Endothelial cell of umbilical vein (primary cell): Measurements from ENCODE around the gene LYSMD2. TPM values are rescaled to one million over a fixed set of nuclear protein-coding genes. Genes with fewer than 3 reads are reported as not detected.

Experiments used
- BruUV-seq: library from RNA; stranded (reverse); fragments of 400-500 nt; replicated peaks from 2 replicates; lab custom pipeline; 2021; lab: Mats Ljungman, UMichigan
- CTCF ChIA-PET: fragments of 300-600, 350-600 bp; sonication (Branson Sonifier 250); formaldehyde crosslinking; loops from one replicate; lab custom pipeline; 2021; ENCODE audit warnings: antibody characterized with exemption, inconsistent platforms; lab: Charles Lee
- POLR2A ChIA-PET: fragments of 300-600, 350-600 bp; sonication (Branson Sonifier 250); formaldehyde crosslinking; loops from one replicate; lab custom pipeline; 2021; ENCODE audit warnings: antibody characterized with exemption, inconsistent platforms; lab: Charles Lee
- DNase-seq: peaks from one replicate; pipeline ENCODE4 v3.0.0-alpha.2; 2011; ENCODE audit warnings: low read depth, low spot score
- FAIRE-seq: peaks from 2 replicates; lab custom pipeline; 2011; peaks lifted over from hg19 to GRCh38; lab: Jason Lieb, UNC
- H2AFZ ChIP-seq: 2 replicates; pipeline ENCODE4 v1.6.0; 2012; ENCODE audit warnings: low read depth, low read length, control low read depth, inconsistent platforms
- H3K27ac ChIP-seq: 2 replicates; pipeline ENCODE4 v1.5.1; 2011; ENCODE audit warnings: low read depth, mild to moderate bottlenecking, control low read depth, low read length, moderate library complexity; ENCODE audit not compliant: insufficient read depth
- H3K27me3 ChIP-seq, 2 experiments: 2 replicates each; pipeline versions ENCODE4 v1.6.0 to v1.6.1; 2011; ENCODE audit warnings: low read length in 2 of 2, mixed read lengths in 1 of 2; ENCODE audit not compliant: control insufficient read depth in 2 of 2, insufficient read depth in 2 of 2
- H3K36me3 ChIP-seq, 2 experiments: 2 replicates in 1 of 2; 3 replicates in 1 of 2; pipeline ENCODE4 v1.5.1; 2011; ENCODE audit warnings: low read length in 2 of 2, mild to moderate bottlenecking in 1 of 2, moderate library complexity in 1 of 2; ENCODE audit not compliant: control insufficient read depth in 2 of 2, insufficient read depth in 2 of 2; ENCODE audit errors: extremely low read depth in 1 of 2
- H3K4me1 ChIP-seq: 3 replicates; pipeline ENCODE4 v1.5.1; 2011; ENCODE audit warnings: mild to moderate bottlenecking, low read length; ENCODE audit not compliant: control insufficient read depth, insufficient read depth; ENCODE audit errors: extremely low read depth
- H3K4me2 ChIP-seq: 2 replicates; pipeline ENCODE4 v1.6.1; 2011; ENCODE audit warnings: low read length, control low read depth, mixed read lengths; ENCODE audit not compliant: insufficient read depth
- H3K4me3 ChIP-seq, 3 experiments: fragments of 200-600 bp in 1 of 3; sonication (generic), shearing (Covaris generic) in 1 of 3; replicated peaks in 1 of 3; 2 replicates each; pipeline ENCODE4 v1.5.1; 2011 to 2016; ENCODE audit warnings: control low read depth in 3 of 3, low read length in 3 of 3, mild to moderate bottlenecking in 2 of 3, inconsistent platforms in 1 of 3, low read depth in 1 of 3, moderate library complexity in 1 of 3; ENCODE audit not compliant: insufficient read depth in 1 of 3
- H3K79me2 ChIP-seq: 2 replicates; pipeline ENCODE4 v1.6.0; 2012; ENCODE audit warnings: low read length, inconsistent platforms; ENCODE audit not compliant: control insufficient read depth, insufficient read depth
- H3K9ac ChIP-seq: replicated peaks from 2 replicates; pipeline ENCODE3; 2011; ENCODE audit warnings: low read length, control low read depth; ENCODE audit not compliant: insufficient read depth; ENCODE audit errors: extremely low read depth
- H3K9me1 ChIP-seq: replicated peaks from 3 replicates; pipeline ENCODE4 v1.6.0; 2011; ENCODE audit warnings: mild to moderate bottlenecking, low read length; ENCODE audit not compliant: control insufficient read depth, insufficient read depth; ENCODE audit errors: extremely low read depth
- H3K9me3 ChIP-seq: replicated peaks from 2 replicates; pipeline ENCODE4 v1.5.1; 2012; ENCODE audit warnings: low read length, inconsistent platforms; ENCODE audit not compliant: control insufficient read depth, insufficient read depth
- H4K20me1 ChIP-seq: replicated peaks from 2 replicates; pipeline ENCODE3; 2011; ENCODE audit warnings: mild to moderate bottlenecking, low read length; ENCODE audit not compliant: control insufficient read depth, insufficient read depth; ENCODE audit errors: extremely low read depth
- EZH2 ChIP-seq: IDR thresholded peaks from 2 replicates; pipeline ENCODE4 v1.6.1; 2012; ENCODE audit warnings: borderline replicate concordance, low read depth, mild to moderate bottlenecking, moderate library complexity, low read length, inconsistent platforms; ENCODE audit not compliant: severe bottlenecking
- FOS ChIP-seq: IDR thresholded peaks from 2 replicates; pipeline ENCODE4 v1.6.1; 2011; ENCODE audit warnings: mild to moderate bottlenecking, low read length, moderate library complexity, borderline replicate concordance; ENCODE audit not compliant: insufficient read depth
- GATA2 ChIP-seq: IDR thresholded peaks from 2 replicates; pipeline ENCODE4 v1.7.0; 2011; ENCODE audit warnings: low read depth, mild to moderate bottlenecking, moderate library complexity, mixed read lengths, low read length; ENCODE audit not compliant: insufficient read length, insufficient read depth
- JUN ChIP-seq: IDR thresholded peaks from 2 replicates; pipeline ENCODE4 v1.6.1; 2011; ENCODE audit warnings: borderline replicate concordance, low read depth; ENCODE audit not compliant: insufficient read length, insufficient read depth
- MAX ChIP-seq: IDR thresholded peaks from 2 replicates; pipeline ENCODE4 v1.6.1; 2011; ENCODE audit not compliant: insufficient read depth, insufficient read length
- MYC ChIP-seq: IDR thresholded peaks from one replicate; pipeline ENCODE4 v1.6.1; 2011; ENCODE audit warnings: mild to moderate bottlenecking, low read depth, low read length
- POLR2A ChIP-seq: IDR thresholded peaks from 2 replicates; pipeline ENCODE4 v1.6.1; 2012; ENCODE audit warnings: low read depth, mild to moderate bottlenecking, control low read depth, low read length
- POLR2AphosphoS5 ChIP-seq: IDR thresholded peaks from 2 replicates; pipeline ENCODE4 v1.6.1; 2012; ENCODE audit warnings: low read depth, mild to moderate bottlenecking, control low read depth, low read length, moderate library complexity; ENCODE audit not compliant: insufficient read depth
- dilution Hi-C: fragments of 300-500 bp; cut with MboI; formaldehyde crosslinking; loops from one replicate; pipeline ENCODE4 v1.15.0; 2019; ENCODE audit warnings: low sequenced_read_pairs; ENCODE audit not compliant: extremely low pct_ligation_motif_present
- intact Hi-C: fragments of 100-400 bp; cut with micrococcal nuclease; formaldehyde crosslinking; loops from one replicate; pipeline ENCODE4 v1.10.0; 2022
- polyA plus RNA-seq, 4 experiments: library from polyadenylated mRNA; depleted of rRNA in 3 of 4; stranded (reverse) in 3 of 4; unstranded in 1 of 4; fragments of >200 nt; gene quantifications; 2 replicates each; pipeline versions ENCODE4 v1.2.1 to v1.2.3, GENCODE V29; 2011 to 2012; ENCODE audit warnings: missing spikeins in 1 of 4
- total RNA-seq: library from RNA; stranded (reverse); gene quantifications from 2 replicates; pipeline ENCODE4 v1.2.3, GENCODE V29; 2021
- TF ChIP-seq, protein P1 (sequence below), 2 donors: IDR thresholded peaks; 1 replicate in 1 of 2; 2 replicates in 1 of 2; pipeline ENCODE4 v1.5.1; 2011; ENCODE audit warnings: low read length in 2 of 2, mild to moderate bottlenecking in 2 of 2, moderate library complexity in 2 of 2, control low read depth in 1 of 2, inconsistent platforms in 1 of 2, low read depth in 1 of 2; ENCODE audit not compliant: insufficient read depth in 1 of 2; ENCODE audit errors: extremely low read depth in 1 of 2

Gene LYSMD2
- total and polyA plus RNA-seq, 2 donors (not counting 3 experiments of a cell fraction or from before 2014, with no cell fraction given) = 6.2 to 8.0 TPM

GRCh38 chr15:51699373-51699772 lies 38.1 kb downstream of the LYSMD2 start:
- H3K79me2 ChIP-seq = no peaks in the 10 kb centered on the region
- TF ChIP-seq, protein P1, sequence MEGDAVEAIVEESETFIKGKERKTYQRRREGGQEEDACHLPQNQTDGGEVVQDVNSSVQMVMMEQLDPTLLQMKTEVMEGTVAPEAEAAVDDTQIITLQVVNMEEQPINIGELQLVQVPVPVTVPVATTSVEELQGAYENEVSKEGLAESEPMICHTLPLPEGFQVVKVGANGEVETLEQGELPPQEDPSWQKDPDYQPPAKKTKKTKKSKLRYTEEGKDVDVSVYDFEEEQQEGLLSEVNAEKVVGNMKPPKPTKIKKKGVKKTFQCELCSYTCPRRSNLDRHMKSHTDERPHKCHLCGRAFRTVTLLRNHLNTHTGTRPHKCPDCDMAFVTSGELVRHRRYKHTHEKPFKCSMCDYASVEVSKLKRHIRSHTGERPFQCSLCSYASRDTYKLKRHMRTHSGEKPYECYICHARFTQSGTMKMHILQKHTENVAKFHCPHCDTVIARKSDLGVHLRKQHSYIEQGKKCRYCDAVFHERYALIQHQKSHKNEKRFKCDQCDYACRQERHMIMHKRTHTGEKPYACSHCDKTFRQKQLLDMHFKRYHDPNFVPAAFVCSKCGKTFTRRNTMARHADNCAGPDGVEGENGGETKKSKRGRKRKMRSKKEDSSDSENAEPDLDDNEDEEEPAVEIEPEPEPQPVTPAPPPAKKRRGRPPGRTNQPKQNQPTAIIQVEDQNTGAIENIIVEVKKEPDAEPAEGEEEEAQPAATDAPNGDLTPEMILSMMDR (IDR thresholded peaks at IDR 0.05; ENCODE audit: extremely low read depth in 1 of 2, insufficient read depth in 1 of 2, low read depth in 1 of 2, low read length in 2 of 2) = no peak
- TF ChIP-seq EZH2 (no peak), POLR2AphosphoS5 (no peak), MAX (no peak), POLR2A (no peak), FOS (no peak), JUN (no peak), MYC (no peak), GATA2 (no peak)
- BruUV-seq = no TSS peak
- no peaks in the 10 kb centered on the region for H3K9me3 ChIP-seq
- intact Hi-C loops (no loop called here), dilution Hi-C loops (no loop called here)
- H3K4me2 ChIP-seq = no peak overlapping the region
- no peaks in the 10 kb centered on the region for H3K36me3 ChIP-seq
- H2AFZ ChIP-seq = no peak overlapping the region
- DNase-seq (no peak), FAIRE-seq (no peak)
- H3K4me3 ChIP-seq = no peak overlapping the region
- H3K4me1 ChIP-seq = no peaks in the 10 kb centered on the region
- no peak overlapping the region for H3K9ac ChIP-seq
- CTCF ChIA-PET = interaction anchor here (1.0 kb wide), 1 partner anchor 49 kb away, joined by 3 read pairs; no protein-coding TSS in a partner anchor
- peaks cover 8 to 31% of the 10 kb centered on the region in 2 experiments for H3K27me3 ChIP-seq
- POLR2A ChIA-PET = no interaction called here
- H4K20me1 ChIP-seq = no peaks in the 10 kb centered on the region
- H3K9me1 ChIP-seq = no peaks in the 10 kb centered on the region
- H3K27ac ChIP-seq = no peak overlapping the region
